Measurements from ENCODE around the gene HOXD11. TPM values are rescaled to one million over a fixed set of nuclear protein-coding genes. Genes with fewer than 3 reads are reported as not detected.

Gene HOXD11
- total RNA-seq, 2 donors from 2014 or later = not detected

- intact Hi-C loops (cut with DNase I) = no loop called here
- Histone ChIP-seq H3K27me3 (peaks cover 0 to 57% of the 10 kb centered on the region in 2 donors), H3K36me3 (replicated peaks in 1 of 2; ENCODE audit: insufficient read depth in 1 of 2, low read depth in 2 of 2) (no peaks in the 10 kb centered on the region), H3K4me1 (peaks cover 23% of the 10 kb centered on the region), H3K4me3 (no peak overlapping the region), H3K9me3 (no peaks in the 10 kb centered on the region), H3K27ac (no peak overlapping the region)
- 11 to 15% methylated on average over 11 of the region's 11 CpGs for WGBS, 2 donors
- TF ChIP-seq CTCF (IDR thresholded peaks at IDR 0.05) = no peak
- no peak for TF ChIP-seq POLR2A (IDR thresholded peaks at IDR 0.05)
- no peak for ATAC-seq
- no peak for DNase-seq
These were observed 47.6 kb downstream of the HOXD11 start for GRCh38 chr2:176154576-176155252.

- 10 to 13% methylated on average over 6 of the region's 6 CpGs for WGBS, 2 donors
- Histone ChIP-seq H3K27me3 (peaks cover 0 to 60% of the 10 kb centered on the region in 2 donors), H3K36me3 (replicated peaks in 1 of 2; ENCODE audit: insufficient read depth in 1 of 2, low read depth in 2 of 2) (no peaks in the 10 kb centered on the region), H3K27ac (no peak overlapping the region), H3K9me3 (no peaks in the 10 kb centered on the region), H3K4me1 (peaks cover 31% of the 10 kb centered on the region), H3K4me3 (no peak overlapping the region)
- no peak for ATAC-seq
- no peak for DNase-seq
- intact Hi-C loops (cut with DNase I) = no loop called here
- TF ChIP-seq CTCF (IDR thresholded peaks at IDR 0.05) (no peak), POLR2A (IDR thresholded peaks at IDR 0.05) (no peak)
These were observed 48.4 kb downstream of the HOXD11 start for GRCh38 chr2:176155356-176156044.

GRCh38 chr2:176156301-176156806 lies 49.3 kb downstream of the HOXD11 start:
- no peak overlapping the region for H3K4me3 ChIP-seq
- WGBS, 2 donors = 13 to 28% methylated on average over 8 of the region's 8 CpGs
- intact Hi-C loops (cut with DNase I) = no loop called here
- no peak for DNase-seq
- H3K27me3 ChIP-seq = peaks cover 0 to 65% of the 10 kb centered on the region in 2 donors
- TF ChIP-seq CTCF (IDR thresholded peaks at IDR 0.05) (no peak), POLR2A (IDR thresholded peaks at IDR 0.05) (no peak)
- no peaks in the 10 kb centered on the region for H3K9me3 ChIP-seq
- no peak for ATAC-seq
- H3K27ac ChIP-seq = no peak overlapping the region
- H3K36me3 ChIP-seq (replicated peaks in 1 of 2; ENCODE audit: insufficient read depth in 1 of 2, low read depth in 2 of 2) = no peaks in the 10 kb centered on the region
- H3K4me1 ChIP-seq = peaks cover 35% of the 10 kb centered on the region

- 3 to 14% methylated on average over 18 to 48 of the region's 48 CpGs for WGBS, 2 donors
- Histone ChIP-seq H3K36me3 (replicated peaks in 1 of 2; ENCODE audit: insufficient read depth in 1 of 2, low read depth in 2 of 2) (no peaks in the 10 kb centered on the region), H3K9me3 (no peaks in the 10 kb centered on the region), H3K4me3 (no peak within 1 kb of the TSS), H3K27me3 (peaks cover 0 to 59% of the 10 kb centered on the region in 2 donors), H3K27ac (no peak within 1 kb of the TSS), H3K4me1 (peaks cover 30% of the 10 kb centered on the region)
- TF ChIP-seq POLR2A (IDR thresholded peaks at IDR 0.05) (no peak), CTCF (IDR thresholded peaks at IDR 0.05) (no peak)
- DNase-seq = no peak
- intact Hi-C loops (cut with DNase I) = no loop called here
- ATAC-seq = no peak
These were observed 49.9 kb downstream of the HOXD11 start, which contains the start of gene HOXD3 for GRCh38 chr2:176156807-176157498. Gene HOXD3 (plus strand): TSS chr2:176157307. CDS start chr2:176169115, 11,808 bp downstream.

Data from body of pancreas (tissue), 4 donors.